ENCODE data around the gene PDK1.

The PDK1 gene

DNA sequence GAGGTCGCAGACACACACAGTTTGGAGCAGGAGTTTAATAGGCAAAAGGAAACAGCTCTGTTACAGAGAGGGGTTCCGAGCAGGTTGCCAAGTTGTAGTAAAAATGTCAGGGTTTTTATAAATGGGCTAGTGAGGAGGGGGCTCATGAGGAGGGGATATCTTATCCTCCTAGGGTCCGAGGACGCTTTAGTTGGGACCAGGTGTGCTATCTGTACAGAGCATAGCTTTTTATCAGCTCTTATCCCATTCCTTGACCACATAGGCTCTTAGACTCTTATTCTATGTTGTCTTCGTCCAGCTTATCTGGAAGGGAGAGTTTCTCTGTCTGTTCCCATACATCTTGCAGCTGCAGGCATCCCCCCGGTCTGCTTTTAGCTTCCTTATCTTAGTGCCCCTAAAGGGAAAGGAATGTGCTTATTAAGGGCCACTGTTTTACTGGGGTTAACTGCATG, 44.7 kb downstream of the PDK1 start:
- DNase-seq = no peak

DNA sequence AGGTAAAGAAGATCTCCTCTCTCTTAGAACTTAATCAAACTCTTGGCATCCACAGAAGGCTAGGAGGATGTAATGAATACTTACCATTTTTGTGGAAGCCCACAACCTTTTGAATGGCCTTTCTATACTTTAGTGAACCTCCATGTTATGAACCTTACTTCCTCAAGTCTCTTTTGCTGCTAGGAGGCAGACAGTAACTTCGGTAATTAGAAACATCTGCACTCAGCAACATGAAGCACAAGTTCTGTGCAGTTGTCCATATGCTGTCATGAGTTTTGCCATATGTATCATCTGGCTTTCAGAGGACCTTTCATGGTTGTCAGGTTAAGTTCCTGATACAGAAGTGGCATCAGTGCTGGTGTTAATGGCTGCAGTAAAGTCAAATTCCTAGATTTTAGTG, 50.4 kb downstream of the PDK1 start:
- no peak for DNase-seq

- no peak for DNase-seq
Measured at GRCh38 chr2:172607379-172607928, 51.6 kb downstream of the PDK1 start.

GRCh38 chr2:172609488-172609887, 53.6 kb downstream of the PDK1 start:
- DNase-seq = no peak

DNA sequence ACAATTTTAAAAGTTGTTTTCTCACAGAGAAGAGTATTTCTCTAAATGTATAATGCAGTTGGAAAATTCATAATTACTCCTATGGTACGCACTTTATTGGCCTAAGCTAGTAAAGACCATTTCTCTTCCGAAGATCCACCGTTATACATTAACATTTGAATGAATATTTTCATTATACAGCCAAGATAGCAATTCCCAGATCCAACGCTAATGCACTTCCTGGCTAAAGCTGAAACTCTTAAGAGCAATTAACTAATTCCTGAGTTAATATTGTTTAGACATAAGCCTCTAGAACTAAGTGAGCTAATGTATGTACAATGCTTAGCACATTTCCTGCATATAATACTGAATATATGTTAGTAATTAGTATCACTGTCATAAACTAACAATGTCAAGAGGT, 56.2 kb downstream of the PDK1 start:
- no peak for DNase-seq

DNA sequence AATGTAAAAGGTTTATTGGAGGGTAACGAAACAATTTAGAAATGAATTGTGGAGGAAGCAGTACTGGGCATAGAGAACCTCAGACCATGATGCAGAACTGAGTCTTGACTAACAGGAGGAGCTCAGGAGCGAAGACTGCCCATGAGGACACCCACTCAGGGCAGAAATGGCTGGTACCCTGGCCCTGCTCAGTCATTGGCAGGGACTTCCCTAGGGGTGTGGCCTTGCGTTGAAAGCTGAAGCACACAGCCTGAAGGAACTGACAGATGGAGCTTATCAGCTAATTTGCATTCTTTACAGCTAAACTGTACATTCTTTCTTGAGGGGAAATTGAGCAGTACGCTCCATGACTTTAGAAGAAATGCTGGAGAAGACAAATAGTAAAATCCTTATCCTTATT, 57.1 kb downstream of the PDK1 start:
- peak; percentile 28 for DNase-seq

DNA sequence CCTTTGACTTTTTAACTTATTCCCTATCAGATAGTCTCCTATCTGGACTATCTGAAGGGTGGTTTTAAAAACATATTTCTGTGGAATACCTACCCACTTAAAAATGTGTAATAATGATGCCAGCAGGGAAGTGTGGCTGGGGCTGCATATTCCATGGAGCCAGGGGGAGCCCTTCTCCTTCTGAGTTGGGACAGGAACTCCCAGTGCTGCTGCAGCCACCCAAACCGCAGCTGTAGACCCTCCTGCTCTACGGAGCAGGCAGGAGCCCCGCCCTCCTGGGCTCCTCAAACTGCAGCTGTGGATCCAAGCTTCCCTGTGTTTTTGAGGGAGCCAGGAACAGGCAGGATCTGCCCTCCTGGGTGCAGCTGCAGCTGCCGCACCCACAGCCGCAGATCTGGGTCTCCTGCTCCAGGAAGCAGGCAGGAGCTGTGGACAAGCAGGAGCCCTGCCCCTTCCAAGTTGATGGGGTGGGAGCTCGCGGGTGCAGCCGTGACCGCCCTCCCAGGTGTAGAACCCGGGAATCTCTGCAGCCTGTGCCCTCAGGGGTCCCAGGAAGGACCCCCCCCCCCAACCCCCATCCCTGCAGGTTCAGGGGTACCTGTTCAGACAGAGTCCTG, 57.8 kb downstream of the PDK1 start:
- no peak for DNase-seq

- DNase-seq = no peak
Measured at GRCh38 chr2:172614932-172615331, 59.0 kb downstream of the PDK1 start.

GRCh38 chr2:172615727-172616261, 59.9 kb downstream of the PDK1 start:
- no peak for DNase-seq

- no peak for DNase-seq
Measured at GRCh38 chr2:172617115-172617514, 61.2 kb downstream of the PDK1 start.

DNA sequence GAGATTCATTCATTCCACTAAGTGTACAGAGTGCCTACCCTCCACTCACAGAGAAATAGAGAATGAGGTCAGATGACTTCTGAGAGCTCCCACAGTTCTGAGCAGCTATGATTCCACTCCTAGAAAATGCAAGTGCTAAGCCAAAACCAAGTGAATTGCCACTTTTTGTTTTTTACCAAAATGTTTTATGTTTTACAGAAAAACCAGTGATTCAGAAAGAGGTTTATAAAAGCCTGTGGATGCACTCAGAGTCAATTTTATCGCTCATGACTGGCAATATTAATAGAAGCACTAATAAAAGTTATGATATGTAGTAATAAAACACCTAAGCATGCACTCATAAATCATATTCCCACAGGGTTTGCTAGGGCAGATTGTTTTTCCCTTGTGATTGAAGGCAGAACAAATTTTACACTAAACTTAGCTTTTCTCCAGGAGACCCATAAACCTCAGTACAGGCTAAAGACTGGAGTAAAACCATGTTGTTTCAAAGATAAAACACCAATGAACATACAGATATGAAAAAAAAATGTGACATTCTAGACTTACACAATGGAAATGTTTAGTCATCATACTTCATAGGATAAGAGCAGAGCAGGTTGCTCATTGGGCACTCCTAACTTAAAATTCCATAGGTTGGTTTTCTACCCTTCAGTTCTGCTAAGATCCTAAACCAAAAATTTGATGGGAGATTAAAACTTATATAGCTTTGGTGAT, 67.5 kb downstream of the PDK1 start:
- DNase-seq = no peak

DNA sequence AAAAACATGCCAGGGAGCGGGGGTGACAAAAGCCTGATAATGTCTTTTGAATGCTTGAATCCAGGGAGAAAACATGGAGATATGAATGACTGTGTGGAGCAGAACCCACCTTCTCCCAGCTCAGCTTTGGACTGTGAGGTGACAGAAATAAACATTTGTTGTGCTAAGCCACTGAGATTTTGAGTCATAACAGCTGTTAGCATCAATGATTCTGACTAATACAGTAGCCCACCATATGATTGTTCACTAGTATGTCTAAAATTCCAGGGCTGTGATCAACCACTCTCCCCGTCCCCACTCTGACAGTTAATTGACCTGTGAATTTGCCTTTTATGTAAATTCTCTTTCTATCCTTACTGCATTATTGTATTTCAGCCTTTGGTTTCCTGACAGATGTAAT, 69.1 kb downstream of the PDK1 start:
- DNase-seq = no peak

GRCh38 chr2:172627181-172627580, 71.3 kb downstream of the PDK1 start:
- no peak for DNase-seq

- DNase-seq = no peak
Measured at GRCh38 chr2:172628085-172628484, 72.2 kb downstream of the PDK1 start.

GRCh38 chr2:172629586-172629985, 73.7 kb downstream of the PDK1 start:
- DNase-seq = no peak

GRCh38 chr2:172630181-172630580, 74.3 kb downstream of the PDK1 start:
- DNase-seq = no peak

GRCh38 chr2:172634477-172634876, 78.6 kb downstream of the PDK1 start:
- no peak for DNase-seq

GRCh38 chr2:172635548-172635947, 79.7 kb downstream of the PDK1 start:
- DNase-seq = no peak

GRCh38 chr2:172639256-172639655, 83.4 kb downstream of the PDK1 start:
- DNase-seq = no peak

DNA sequence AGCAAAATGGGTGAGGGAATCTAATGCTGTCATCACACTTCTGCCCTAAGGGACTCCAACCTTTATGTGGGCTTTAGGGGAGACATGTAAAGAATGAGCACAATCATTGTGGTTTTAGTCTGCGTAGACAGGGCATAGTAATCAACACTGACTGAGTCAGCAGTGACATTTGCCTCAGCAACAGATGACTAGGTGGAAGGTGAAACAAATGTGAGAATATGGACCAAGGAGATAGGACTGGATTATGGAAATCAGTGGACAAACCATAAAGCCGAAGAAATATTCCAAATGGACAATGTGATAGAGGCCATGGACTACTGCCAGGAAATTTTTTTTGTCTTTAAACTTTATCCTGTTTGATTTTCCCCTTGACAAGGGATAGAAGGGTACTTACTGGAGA, 83.9 kb downstream of the PDK1 start:
- DNase-seq = no peak

DNA sequence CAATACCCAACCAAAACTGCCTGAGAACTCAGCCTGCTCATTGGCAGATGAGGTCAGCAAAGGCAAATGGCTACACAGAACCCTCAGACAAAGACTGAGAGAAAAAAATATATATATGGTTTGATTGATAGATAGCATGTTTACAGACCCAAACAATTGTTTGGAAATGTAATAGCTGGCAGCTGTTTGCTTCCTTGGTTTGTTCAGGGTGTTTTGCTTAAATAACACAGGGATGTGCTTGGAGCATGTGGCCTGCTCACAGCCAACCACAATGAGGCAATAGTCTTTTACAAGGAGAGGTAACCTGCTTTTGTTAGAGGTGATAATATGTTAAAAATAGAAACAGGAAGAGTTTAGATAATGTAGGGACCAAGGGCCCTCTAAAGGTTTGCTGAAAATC, 84.5 kb downstream of the PDK1 start:
- DNase-seq = no peak

GRCh38 chr2:172642301-172643020, 86.6 kb downstream of the PDK1 start:
- DNase-seq = no peak

DNA sequence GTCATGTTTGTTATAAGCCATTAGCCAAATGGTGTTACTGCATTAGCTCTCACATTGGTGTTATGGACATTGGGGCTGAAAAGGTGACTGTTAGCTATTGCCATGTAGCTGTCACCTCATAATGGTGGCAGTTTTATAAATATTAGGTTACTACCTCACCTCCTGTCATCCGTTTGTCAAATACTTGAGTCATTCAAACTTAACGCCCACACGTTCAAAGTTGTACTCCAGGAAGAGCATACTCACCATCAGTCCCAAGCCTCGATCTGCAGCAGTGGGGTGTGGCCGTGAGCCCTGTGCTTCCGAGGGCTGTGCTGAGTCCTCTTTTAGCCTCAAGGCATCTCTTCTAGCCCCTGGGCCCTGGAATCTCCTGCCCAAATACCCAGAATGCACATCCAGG, 87.3 kb downstream of the PDK1 start:
- DNase-seq = no peak

DNA sequence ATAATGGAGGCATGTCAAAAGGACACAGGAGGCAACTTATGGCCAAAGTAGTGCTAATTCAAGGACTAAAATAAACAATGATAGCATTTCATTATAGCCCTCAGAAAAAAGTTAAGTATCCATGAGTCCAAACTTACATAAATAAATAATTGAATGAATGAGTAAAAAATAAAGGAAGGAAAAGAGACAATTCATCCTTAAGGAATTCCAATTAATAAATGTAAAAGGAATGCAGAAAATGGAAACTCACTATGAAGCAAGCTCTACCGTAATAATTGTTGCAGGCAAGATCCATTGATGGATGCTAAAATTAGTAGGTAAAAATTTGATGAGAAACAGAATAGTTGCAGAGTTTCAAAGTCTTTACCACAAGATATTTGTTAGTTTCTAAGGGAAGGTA, 91.5 kb downstream of the PDK1 start:
- DNase-seq = no peak
